H1 (cell line): ENCODE data around the gene LRRC2.

Experiments used
- BACH1 ChIP-seq: IDR thresholded peaks from 2 replicates; pipeline ENCODE4 v1.6.1; 2012; ENCODE audit warnings: low read length, improper control_type of control experiment
- CBX8 ChIP-seq: fragments of 300-800, 300-1000 bp; sonication (generic); IDR thresholded peaks from 2 replicates; pipeline ENCODE4 v1.7.1; 2016; ENCODE audit warnings: low read depth, low read length, borderline replicate concordance
- GTF2F1 ChIP-seq: IDR thresholded peaks from 2 replicates; pipeline ENCODE4 v1.6.1; 2012; ENCODE audit warnings: low read depth, low read length, improper control_type of control experiment, borderline replicate concordance
- RXRA ChIP-seq: IDR thresholded peaks from 2 replicates; pipeline ENCODE4 v1.6.1; 2011; ENCODE audit warnings: low read depth, mild to moderate bottlenecking, low read length, moderate library complexity; ENCODE audit not compliant: insufficient read depth
- TF ChIP-seq, protein P1 (sequence below): IDR thresholded peaks from 2 replicates; pipeline ENCODE4 v1.6.1; 2012; ENCODE audit warnings: inconsistent platforms
- TF ChIP-seq, protein P2 (sequence below), 3 experiments: IDR thresholded peaks; 1 replicate in 2 of 3; 2 replicates in 1 of 3; pipeline versions ENCODE4 v1.5.1 to v1.6.1; 2011; ENCODE audit warnings: low read length in 3 of 3, mild to moderate bottlenecking in 3 of 3, inconsistent platforms in 2 of 3, low read depth in 1 of 3, moderate library complexity in 1 of 3; ENCODE audit not compliant: insufficient read depth in 1 of 3; ENCODE audit errors: control extremely low read depth in 1 of 3
- TF ChIP-seq, protein P3 (sequence below): IDR thresholded peaks from 2 replicates; pipeline ENCODE4 v1.6.1; 2012; ENCODE audit warnings: inconsistent platforms

DNA sequence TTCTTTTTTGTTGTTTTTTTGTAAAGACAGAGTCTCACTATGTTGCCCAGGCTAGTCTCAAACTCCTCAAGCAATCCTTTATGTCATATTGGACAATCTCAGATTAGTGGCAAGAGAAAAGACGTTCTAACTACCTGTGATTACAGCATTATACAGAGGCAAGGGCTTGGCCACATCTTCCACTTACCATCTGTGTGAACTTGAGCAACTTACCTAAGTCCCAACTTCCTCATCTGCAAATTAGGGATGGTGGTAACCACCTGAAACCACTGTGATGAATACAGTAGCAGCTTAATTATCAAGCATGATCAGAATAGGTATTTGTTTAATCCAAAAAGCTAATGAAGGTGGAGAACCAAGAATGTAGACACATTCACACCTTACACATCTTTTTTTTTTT is 16.1 kb downstream of the LRRC2 start:
- TF ChIP-seq, protein P1, sequence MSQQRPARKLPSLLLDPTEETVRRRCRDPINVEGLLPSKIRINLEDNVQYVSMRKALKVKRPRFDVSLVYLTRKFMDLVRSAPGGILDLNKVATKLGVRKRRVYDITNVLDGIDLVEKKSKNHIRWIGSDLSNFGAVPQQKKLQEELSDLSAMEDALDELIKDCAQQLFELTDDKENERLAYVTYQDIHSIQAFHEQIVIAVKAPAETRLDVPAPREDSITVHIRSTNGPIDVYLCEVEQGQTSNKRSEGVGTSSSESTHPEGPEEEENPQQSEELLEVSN = no peak
- TF ChIP-seq CBX8 (no peak), BACH1 (no peak), RXRA (no peak), GTF2F1 (no peak)
- TF ChIP-seq, protein P2, sequence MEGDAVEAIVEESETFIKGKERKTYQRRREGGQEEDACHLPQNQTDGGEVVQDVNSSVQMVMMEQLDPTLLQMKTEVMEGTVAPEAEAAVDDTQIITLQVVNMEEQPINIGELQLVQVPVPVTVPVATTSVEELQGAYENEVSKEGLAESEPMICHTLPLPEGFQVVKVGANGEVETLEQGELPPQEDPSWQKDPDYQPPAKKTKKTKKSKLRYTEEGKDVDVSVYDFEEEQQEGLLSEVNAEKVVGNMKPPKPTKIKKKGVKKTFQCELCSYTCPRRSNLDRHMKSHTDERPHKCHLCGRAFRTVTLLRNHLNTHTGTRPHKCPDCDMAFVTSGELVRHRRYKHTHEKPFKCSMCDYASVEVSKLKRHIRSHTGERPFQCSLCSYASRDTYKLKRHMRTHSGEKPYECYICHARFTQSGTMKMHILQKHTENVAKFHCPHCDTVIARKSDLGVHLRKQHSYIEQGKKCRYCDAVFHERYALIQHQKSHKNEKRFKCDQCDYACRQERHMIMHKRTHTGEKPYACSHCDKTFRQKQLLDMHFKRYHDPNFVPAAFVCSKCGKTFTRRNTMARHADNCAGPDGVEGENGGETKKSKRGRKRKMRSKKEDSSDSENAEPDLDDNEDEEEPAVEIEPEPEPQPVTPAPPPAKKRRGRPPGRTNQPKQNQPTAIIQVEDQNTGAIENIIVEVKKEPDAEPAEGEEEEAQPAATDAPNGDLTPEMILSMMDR (IDR thresholded peaks at IDR 0.05; ENCODE audit: control extremely low read depth in 1 of 3, insufficient read depth in 1 of 3, low read depth in 1 of 3, low read length in 3 of 3) = no peak
- TF ChIP-seq, protein P3, sequence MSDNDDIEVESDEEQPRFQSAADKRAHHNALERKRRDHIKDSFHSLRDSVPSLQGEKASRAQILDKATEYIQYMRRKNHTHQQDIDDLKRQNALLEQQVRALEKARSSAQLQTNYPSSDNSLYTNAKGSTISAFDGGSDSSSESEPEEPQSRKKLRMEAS = no peak
